NCI-H2227 treated with DMSO at 0.1 percent for 48 hours (cell line): ENCODE results near the gene GKN1.
A peak's percentile ranks its signal among the peaks of the same experiment; 100 is the strongest.

Experiments used
- DNase-seq: peaks from one replicate; lab custom pipeline; 2025; lab: John Stamatoyannopoulos, UW

The GKN1 gene

DNA sequence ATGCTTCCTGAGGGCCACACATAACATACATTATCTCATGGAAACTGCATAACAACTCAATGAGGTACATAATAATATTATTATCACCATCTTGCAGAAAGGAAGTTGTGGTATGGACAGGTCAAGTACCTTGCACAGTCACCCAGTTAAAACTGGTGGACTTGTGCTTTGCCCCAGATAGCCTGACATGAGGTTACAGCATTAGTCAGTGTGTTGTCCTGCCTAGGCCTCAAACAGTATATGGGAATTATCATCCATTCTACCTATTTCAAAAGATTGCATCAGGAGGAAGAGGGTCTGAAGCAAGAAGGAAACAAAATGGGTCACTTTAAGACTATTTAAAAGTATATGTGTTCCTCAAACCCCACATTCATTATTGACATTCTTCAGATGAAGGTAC, 33.2 kb downstream of the GKN1 start:
- DNase-seq = no peak

DNA sequence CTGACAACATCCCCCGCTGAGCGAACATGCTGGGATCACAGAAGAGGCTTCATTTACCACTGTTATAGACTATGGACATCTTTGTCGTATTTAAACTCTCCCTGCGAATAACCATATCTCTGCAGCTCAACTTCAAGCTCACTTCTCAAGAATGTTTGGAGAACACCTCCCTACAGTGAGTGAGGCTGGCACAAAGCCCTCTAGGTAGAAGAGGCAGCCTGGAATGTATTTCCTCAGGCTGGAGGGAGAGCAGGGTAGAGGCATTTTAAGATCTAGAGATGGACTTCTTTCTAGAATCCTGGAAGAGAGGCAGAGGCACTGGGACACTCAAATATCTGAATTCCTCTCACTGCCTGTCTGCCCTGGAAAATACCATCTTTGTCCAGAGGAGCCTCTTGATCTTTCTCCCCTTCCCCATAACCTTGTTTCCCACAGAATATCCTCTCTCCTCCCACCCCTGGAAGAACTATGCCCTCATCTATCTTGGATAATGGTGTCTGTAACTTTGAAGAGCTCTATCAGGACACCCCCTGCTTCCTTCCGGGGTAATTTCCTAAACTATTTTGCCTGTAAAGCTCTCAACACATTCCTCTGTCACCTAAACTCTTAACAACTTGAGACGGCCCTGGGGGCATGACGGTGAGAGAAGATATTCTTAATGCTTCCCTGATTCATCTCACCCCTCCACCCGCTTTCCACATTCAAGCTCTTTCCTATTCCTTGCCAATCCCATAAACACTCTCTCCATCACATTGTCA, 36.2 kb downstream of the GKN1 start:
- no peak for DNase-seq

DNA sequence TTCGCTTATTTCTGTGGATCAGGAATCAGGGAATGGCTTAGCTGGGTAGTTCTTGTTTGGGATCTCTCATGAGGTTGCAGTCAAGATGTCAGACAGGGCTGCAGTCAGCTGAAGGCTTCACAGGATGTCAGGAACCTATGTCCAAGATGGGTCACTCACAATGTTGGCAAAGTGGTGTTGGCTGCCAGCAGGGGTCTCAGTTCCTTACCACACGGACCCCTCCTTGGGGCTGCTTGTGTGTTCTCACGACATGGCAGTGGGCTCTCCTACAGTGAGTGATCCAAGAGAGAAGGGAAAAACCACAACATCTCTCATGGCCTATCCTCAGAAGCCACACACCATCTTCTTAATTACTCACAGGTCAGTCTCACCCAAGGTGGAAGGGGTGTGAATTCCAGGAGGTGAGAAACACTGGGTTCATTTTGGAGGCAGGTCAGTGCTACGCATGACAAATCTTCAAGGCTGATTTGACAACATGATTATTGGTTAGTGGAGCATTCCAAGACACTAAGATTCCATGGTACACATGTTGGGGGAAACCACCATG, 37.2 kb downstream of the GKN1 start:
- DNase-seq = no peak

DNA sequence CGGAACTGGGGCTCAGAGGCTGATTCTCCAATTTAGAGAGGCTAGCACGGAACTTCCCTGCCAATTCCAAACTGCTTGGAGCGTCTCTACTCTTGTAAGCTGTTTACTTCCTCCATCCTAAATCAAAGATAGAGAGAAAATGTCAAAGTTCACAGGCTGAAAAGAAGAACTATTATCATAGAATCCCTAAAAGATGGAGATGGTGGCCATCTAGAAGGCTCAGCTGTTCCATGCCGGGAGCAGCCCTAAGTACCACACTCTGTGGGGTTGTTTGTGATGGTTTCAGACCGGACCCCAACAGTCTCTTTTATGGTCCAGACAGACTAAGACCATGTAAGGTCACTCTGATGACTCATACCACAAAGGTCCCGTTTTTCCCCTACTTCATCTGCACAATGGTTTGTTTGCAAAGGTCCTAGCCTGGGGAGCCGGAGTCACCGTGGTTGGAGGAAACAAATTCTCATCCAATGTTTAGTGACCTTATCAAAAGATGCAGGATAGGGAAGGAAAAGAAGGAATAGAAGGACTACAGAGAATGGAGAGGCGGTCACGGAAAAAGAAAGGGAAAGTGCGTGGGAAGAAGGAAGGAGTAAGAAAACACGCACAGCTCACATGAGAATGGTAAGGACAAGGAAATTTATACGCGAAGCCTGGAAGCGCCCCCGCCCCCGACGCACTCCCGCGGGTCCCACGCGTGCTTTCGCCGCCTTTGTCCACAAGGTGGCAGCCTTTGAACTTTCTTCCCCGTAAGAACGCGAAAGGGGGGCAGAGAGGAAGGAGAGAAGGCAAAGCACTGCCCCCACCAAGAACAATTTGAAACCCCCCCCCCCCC, 38.1 kb downstream of the GKN1 start:
- peak; percentile 83 for DNase-seq

DNA sequence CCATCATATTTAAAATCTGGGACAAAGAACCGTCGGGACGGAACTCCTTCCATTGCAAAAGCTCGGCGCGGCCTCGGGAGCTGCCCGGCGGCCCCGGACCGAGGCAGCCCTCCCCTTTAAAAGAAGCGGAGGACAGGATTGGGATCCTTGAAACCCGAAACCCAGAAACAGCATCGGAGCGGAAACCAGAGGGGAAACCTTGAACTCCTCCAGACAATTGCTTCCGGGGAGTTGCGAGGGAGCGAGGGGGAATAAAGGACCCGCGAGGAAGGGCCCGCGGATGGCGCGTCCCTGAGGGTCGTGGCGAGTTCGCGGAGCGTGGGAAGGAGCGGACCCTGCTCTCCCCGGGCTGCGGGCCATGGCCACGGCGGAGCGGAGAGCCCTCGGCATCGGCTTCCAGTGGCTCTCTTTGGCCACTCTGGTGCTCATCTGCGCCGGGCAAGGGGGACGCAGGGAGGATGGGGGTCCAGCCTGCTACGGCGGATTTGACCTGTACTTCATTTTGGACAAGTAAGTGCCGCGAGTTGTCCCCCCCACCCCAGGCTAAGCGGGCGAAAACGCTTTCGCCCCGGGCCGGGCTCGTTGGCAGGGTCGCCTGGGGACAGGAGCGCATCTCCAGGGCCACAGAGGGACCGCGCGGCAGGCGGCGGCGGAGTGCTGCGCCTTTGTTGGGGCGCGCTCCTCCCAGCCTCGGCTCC, 38.9 kb downstream of the GKN1 start, which contains the start of gene ANTXR1:
Gene ANTXR1 (plus strand): TSS at position 38 of the 698 bp plus-strand sequence. CDS start 321 bp downstream, at position 359.
- peak; percentile 83 for DNase-seq

DNA sequence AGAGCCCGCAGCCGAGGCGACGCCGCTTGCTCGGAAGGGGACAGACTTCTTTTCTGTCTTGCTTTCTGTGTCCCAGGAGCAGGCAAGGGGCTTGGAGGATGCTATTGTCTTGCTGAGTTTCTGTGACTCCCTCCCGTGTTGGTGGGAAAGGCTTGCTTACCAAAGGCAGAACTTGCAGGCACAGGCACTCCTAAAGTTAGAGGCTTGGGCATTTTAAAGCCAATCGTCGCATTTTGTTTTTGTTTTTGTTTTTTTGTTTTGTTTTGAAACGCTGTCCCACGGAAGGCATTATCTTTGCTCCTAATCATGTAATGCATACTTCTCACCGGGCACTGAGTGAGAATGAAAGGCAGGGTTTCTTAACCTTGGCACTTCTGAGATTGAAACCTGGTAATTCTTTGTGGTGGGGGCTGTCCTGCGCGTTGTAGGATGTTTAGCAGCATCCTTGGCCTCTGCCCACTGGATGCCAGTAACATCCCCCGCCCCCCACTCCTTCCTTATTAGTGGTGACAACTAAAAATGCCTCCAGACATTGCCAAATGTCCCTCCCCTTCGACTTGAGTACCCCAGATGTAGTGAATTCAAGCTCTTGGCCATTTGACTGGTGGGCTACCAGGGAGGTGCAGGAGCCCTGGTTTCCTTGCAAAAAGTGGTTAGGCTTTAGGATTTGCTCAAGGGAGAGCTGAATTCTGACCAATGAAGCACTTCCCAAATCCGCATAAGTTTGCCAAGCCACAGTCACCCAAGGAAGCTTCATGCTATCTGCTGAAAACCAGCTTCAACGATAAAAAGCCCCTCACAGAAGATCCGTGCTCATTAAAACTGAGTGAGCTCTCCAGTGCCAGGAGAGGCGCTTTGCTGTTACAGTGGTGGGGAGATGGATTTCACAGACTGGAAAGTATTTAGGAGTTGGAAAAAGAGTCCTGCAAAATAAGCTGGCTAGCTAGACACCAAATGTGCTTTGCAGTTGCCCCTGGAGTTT, 39.7 kb downstream of the GKN1 start:
- peak; percentile 55 for DNase-seq

DNA sequence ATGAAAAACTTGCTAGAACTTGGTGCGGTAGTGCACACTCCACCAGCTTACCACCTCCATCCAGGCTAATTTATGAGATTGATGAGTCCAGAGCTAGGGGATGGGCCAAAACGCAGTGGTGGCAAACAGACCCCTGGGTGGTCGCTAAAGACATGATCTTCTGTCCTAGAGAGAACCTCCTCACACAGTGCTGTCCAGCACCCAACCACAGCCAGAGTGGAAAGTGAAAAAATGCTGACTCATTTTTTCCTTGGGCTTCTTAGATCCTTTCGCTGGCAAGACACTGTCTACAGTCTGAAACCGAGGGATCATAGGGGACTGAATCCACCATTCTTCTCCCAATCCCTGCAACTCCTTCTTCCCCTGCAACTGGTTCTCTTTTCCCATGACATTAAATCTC, 42.6 kb downstream of the GKN1 start:
- DNase-seq = peak; percentile 52

DNA sequence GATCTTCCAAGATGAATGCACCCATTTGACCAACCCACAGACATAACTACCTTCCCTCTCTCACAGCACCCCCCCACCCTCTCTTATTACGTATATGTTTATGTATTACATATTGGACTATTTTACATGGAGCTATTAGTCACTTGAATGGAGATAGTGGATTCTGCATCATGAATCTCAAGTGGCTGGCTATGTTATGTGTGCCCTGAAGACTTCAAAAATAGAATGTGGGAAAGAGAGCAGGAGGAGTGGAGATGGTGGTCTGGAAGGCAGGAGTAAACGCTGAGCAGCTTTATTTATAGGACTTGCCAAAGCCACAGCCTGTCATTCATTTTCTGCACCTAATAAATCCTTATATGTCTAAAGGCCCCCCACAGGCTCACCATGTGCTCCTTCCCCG, 43.4 kb downstream of the GKN1 start:
- peak; percentile 10 for DNase-seq

DNA sequence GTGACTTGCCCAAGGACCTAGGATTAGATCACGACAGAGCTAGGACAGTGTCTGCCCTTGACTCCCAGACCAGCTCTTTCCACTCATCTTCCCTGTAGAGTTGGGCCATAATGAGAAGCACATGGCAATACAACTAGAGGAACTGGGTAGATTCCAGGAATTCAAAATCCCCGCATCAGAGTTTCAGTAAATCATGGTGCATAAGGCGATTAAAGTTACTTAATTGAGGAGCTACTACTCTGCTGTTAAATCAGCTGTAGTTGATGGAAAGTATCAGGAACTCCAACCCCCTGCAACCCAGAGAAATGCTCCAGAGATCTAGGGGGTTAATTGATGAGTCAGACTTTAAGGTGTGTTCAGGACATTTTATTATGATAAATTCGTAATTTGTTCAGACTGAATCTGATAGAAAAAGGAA, 44.3 kb downstream of the GKN1 start:
- no peak for DNase-seq

DNA sequence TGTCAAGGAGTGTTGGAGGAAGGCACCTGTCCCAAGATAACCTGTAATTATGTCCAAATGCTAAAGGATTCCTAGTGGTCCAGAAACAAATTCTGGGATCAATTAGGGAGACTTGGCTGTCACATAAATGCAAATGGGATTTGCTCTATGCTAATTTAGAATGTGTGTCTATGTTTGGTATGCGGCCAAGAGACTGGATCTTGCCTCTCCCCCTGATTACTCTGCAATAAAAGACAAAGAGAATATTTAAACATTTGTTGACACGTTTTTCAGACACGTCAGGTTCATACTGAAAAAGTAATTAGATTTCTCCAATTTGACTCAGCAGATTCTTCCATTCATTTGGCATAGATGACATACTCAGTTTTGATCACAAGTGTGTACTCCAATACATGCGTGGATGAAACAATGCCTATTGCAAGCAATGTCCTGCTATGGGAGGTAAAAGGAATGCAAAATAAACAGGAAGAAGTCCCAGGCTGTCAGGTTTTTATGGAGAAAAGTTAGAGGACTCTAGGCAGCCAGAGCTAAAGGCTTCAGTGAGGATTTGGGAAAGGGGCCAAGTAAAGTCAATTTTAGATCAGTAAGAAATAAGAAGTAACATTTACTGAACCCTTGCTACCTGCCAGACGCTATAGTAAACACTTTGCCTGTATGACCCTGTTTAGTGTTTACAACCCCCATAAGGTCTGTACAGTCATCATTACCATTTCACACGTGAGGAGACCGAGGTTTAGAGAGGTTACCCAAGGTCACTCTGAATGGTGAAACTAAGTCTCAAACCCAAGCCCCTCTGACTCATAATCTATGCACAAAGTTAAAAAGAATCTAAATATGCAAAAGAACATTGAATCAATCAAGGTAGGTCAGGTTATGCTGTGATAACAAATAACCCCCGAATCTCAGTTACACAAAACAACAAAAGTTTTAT, 46.3 kb downstream of the GKN1 start:
- DNase-seq = no peak

DNA sequence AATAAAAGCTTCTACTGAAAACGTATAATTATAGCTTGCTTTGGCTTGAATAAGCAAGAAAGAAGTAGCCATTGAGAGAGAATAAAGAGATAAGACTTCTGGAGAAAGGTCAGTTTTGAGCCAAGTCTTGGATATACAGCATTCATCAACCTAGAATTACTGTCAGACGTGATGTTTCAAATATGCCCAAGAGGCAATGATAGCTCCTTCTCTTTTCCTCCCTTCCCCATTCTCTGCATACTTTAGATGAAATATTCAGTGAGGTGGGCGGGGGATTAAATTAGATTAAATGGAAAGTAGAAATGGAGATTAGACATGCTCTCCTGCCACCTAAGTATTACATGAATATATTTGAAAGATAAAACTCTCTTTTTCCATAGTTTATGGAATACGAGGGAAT, 47.3 kb downstream of the GKN1 start:
- DNase-seq = peak; percentile 58

DNA sequence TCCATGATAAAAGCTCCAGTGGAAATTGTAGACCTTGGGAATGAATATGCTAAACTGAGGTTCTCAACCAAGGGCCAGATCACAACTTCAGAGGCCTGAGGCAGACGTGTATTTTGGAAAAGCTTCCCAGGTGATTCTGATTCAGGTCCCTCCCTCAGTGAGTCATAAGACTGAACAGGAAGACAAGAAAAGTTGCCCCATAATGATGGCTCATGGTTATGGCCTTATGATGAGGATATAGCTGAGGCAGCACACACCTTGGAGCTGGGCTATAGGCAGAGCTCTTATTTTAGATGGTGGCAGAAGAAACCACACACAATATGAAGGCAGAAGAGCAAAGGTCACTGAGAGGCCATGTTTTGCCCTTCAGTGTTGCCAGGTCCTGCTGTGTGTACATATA, 48.1 kb downstream of the GKN1 start:
- DNase-seq = no peak

DNA sequence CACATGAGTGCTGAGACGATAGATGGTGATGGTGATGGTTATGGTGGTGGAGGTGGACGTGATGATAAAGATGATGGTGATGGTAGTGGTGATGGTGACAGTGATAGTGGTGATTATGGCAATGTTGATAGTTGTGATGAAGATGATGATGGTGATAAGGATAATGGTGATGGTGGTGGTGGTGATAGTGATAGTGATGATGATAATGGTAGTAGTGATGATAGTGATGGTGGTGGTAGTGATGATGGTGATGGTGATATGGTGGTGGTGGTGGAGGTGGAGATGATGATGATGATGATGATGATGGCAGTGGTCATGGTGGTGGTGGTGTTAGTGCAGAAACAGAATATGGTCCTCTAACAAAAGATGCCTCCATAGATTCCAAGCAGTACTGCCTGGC, 48.8 kb downstream of the GKN1 start:
- DNase-seq = no peak

DNA sequence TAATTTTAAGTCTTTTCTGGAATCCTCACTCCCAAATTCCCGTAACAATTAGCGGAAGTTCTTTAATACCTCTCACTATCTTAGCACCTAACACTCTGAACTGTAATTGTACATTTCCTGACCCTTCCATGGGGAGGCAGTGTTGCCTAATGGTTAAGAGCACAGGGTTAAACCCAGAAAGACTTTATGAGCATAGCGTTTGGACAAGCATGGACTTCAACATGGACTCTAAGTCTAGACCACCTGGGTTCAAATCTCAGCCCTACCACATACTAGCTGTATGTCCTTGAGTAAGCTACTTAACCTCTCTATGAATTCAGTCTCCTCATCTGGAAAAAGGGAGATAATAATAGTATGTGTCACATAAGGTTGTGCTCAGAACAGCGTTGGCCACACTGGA, 51.6 kb downstream of the GKN1 start:
- DNase-seq = no peak

DNA sequence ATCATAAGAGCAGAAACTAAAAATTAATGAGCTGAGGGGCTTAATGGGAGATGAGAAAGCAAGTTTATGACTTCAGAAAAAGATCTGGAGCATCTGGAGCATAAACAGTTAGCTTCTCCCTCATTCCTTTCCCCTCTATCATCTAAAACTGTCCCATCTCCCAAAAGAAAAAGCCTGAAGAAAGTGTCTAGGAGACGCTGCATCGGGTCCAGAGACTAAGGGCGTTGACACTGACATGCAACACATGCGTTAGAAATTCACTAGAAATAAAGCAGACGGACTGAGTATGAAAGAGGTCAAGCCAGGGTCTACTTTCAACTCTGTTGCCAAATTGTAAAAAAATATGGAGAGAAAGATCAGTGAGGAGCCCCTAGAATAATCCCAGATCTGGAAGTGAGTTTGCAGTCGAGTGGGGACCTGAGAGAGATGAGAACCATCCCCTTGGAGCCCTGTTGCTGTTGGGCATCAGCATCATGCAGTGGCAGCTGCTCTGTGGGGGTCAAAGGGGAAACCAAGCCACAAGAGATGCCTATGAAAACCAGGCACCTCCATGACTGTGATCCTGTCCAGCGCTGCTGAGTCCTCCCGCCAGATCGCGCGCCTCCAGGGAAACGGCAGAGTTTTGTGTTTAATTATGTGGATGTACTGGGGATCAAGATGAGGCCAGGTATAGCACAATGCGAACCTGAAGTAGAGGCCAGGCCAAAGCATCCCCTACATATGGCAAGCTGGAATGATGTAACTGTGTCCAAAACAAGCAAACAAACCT, 52.4 kb downstream of the GKN1 start:
- DNase-seq = no peak
